ENCODE results near the gene TMEM8B. TPM values are rescaled to one million over a fixed set of nuclear protein-coding genes. Genes with fewer than 3 reads are reported as not detected.

TMEM8B gene
- total and polyA plus RNA-seq, 10 of the 15 experiments (the other 5 are each of a cell fraction or from before 2014, with no cell fraction given): 0.19 to 7.6 (median 2.5) TPM

- TF ChIP-seq ZNF24 (IDR thresholded peaks at IDR 0.05): no peak
- no peak for TF ChIP-seq MLLT1 (IDR thresholded peaks at IDR 0.05)
- TF ChIP-seq HDAC2 (IDR thresholded peaks at IDR 0.05): no peak
Observed at GRCh38 chr9:35867538-35867937, 38.5 kb downstream of the TMEM8B start (continued).

- SMC1A ChIA-PET (ENCODE audit: uncharacterized antibody, unreplicated experiment): no interaction called here
- POLR2A ChIA-PET: no interaction called here
- 25% methylated on average over 2 of the region's 2 CpGs for whole genome bisulfite sequencing (ENCODE audit: insufficient coverage, insufficient replicate concordance, low lambda C conversion rate, missing lambda C conversion rate)
- TF ChIP-seq STAT1 (conservative IDR thresholded peaks at IDR 0.05) (no peak), HDAC2 (IDR thresholded peaks at IDR 0.05) (no peak), BCL11A (IDR thresholded peaks at IDR 0.05; ENCODE audit: low read depth, low read length) (no peak), EP300 (IDR thresholded peaks at IDR 0.05; ENCODE audit: borderline replicate concordance in 1 of 2, control insufficient read depth in 1 of 2, low read depth in 2 of 2, low read length in 2 of 2) (no peak), SKIL (IDR thresholded peaks at IDR 0.05; ENCODE audit: low read depth, poor library complexity, severe bottlenecking) (no peak), GATAD2B (conservative IDR thresholded peaks at IDR 0.05; ENCODE audit: low read depth) (no peak), EZH2 (IDR thresholded peaks at IDR 0.05; ENCODE audit: borderline replicate concordance, control insufficient read depth, low read depth, low read length) (no peak), CHD4 (IDR thresholded peaks at IDR 0.05) (no peak), USF2 (IDR thresholded peaks at IDR 0.05; ENCODE audit: borderline replicate concordance, low read depth, low read length) (no peak), FOXM1 (IDR thresholded peaks at IDR 0.05; ENCODE audit: low read depth, low read length) (no peak), ATF3 (IDR thresholded peaks at IDR 0.05; ENCODE audit: borderline replicate concordance, extremely low read depth, low read depth, low read length) (no peak), ZBTB4 (CRISPR knock-in tag; IDR thresholded peaks at IDR 0.05) (no peak), ZNF217 (IDR thresholded peaks at IDR 0.05) (no peak)
Observed at GRCh38 chr9:35868933-35869332, 39.9 kb downstream of the TMEM8B start.

More at GRCh38 chr9:35868933-35869332, 39.9 kb downstream of the TMEM8B start:
- in situ Hi-C loops (cut with MboI): no loop called here
- H3K79me2 ChIP-seq (ENCODE audit: control insufficient read depth, insufficient read depth, low read length): no peaks in the 10 kb centered on the region
- no TSS peak for BruUV-seq (replicated peaks)
- RAD21 ChIA-PET (ENCODE audit: unreplicated experiment): no interaction called here
- no peaks in the 10 kb centered on the region for H4K20me1 ChIP-seq (ENCODE audit: control insufficient read depth, insufficient read depth)
- H3K9ac ChIP-seq (ENCODE audit: control insufficient read depth, insufficient read depth, low read length): no peak overlapping the region
- H3K27ac ChIP-seq (ENCODE audit: control insufficient read depth, insufficient read depth): no peak overlapping the region
- ATAC-seq (no peak), FAIRE-seq (no peak), DNase-seq (ENCODE audit: low read depth, low spot score) (no peak)
- H3K4me2 ChIP-seq (ENCODE audit: control insufficient read depth, insufficient read depth): no peak overlapping the region
- H3K27me3 ChIP-seq (replicated peaks in 1 of 2; ENCODE audit: control insufficient read depth in 2 of 2, insufficient read depth in 2 of 2, low read length in 1 of 2): no peaks in the 10 kb centered on the region
- H3K9me3 ChIP-seq (replicated peaks; ENCODE audit: control insufficient read depth, insufficient read depth, low read length): no peaks in the 10 kb centered on the region
- H3K4me1 ChIP-seq (ENCODE audit: control insufficient read depth, insufficient read depth, low read length): no peaks in the 10 kb centered on the region
- CTCF ChIA-PET: interaction anchor here (1.2 kb wide), 1 partner anchor 79 kb away, joined by 4 read pairs; no protein-coding TSS in a partner anchor
- no peak overlapping the region for H3K4me3 ChIP-seq
- H2AFZ ChIP-seq (ENCODE audit: control insufficient read depth, low read depth, low read length): no peak overlapping the region
- intact Hi-C loops (cut with micrococcal nuclease; ENCODE audit: unreplicated experiment): no loop called here
- H3K36me3 ChIP-seq (ENCODE audit: control insufficient read depth in 2 of 2, insufficient read depth in 2 of 2, low read length in 1 of 2): no peaks in the 10 kb centered on the region

Measured in GM12878 (cell line).